ENCODE results near the gene CNTRL.
"Not testable (repeated sequence)": the region's sequence is repeated elsewhere in the genome, so short reads cannot be mapped to it uniquely, and the experiment has no call there.

CNTRL gene

GRCh38 chr9:121073038-121073437, 1.7 kb upstream of the CNTRL start:
- DNase-seq = no peak

- no peak for DNase-seq
Measured at GRCh38 chr9:121075251-121076036, 689 bp downstream of the CNTRL start.

GRCh38 chr9:121082075-121082474, 7.3 kb downstream of the CNTRL start:
- DNase-seq = no peak

GRCh38 chr9:121085661-121086060, 10.9 kb downstream of the CNTRL start:
- no peak for DNase-seq

GRCh38 chr9:121088576-121088975, 13.8 kb downstream of the CNTRL start:
- DNase-seq = no peak

GRCh38 chr9:121090743-121091142, 16.0 kb downstream of the CNTRL start:
- not testable (repeated sequence) for DNase-seq

GRCh38 chr9:121095057-121095456, 20.3 kb downstream of the CNTRL start:
- no peak for DNase-seq

- DNase-seq = no peak
Measured at GRCh38 chr9:121098567-121099198, 23.9 kb downstream of the CNTRL start.

GRCh38 chr9:121104054-121104453, 29.3 kb downstream of the CNTRL start:
- DNase-seq = not testable (repeated sequence)

GRCh38 chr9:121105531-121105930, 30.8 kb downstream of the CNTRL start:
- no peak for DNase-seq

- DNase-seq = no peak
Measured at GRCh38 chr9:121107029-121107428, 32.3 kb downstream of the CNTRL start.

GRCh38 chr9:121107881-121108280, 33.1 kb downstream of the CNTRL start:
- DNase-seq = no peak

GRCh38 chr9:121115466-121115865, 40.7 kb downstream of the CNTRL start:
- no peak for DNase-seq

GRCh38 chr9:121118266-121118665, 43.5 kb downstream of the CNTRL start:
- DNase-seq = no peak

- DNase-seq = no peak
Measured at GRCh38 chr9:121120386-121120785, 45.6 kb downstream of the CNTRL start.

- DNase-seq = peak; percentile 97
Measured at GRCh38 chr9:121121582-121122087, 46.9 kb downstream of the CNTRL start.

GRCh38 chr9:121122246-121123032, 47.7 kb downstream of the CNTRL start:
- DNase-seq = no peak

GRCh38 chr9:121123816-121124535, 49.2 kb downstream of the CNTRL start:
- no peak for DNase-seq

- DNase-seq = no peak
Measured at GRCh38 chr9:121125590-121125989, 50.8 kb downstream of the CNTRL start.

- not testable (repeated sequence) for DNase-seq
Measured at GRCh38 chr9:121129384-121129783, 54.6 kb downstream of the CNTRL start.

- peak; percentile 59 for DNase-seq
Measured at GRCh38 chr9:121133104-121133816, 58.5 kb downstream of the CNTRL start.

- DNase-seq = no peak
Measured at GRCh38 chr9:121135642-121136041, 60.9 kb downstream of the CNTRL start.

Measured in stimulated activated CD4-positive, alpha-beta T cell treated with anti-CD3 and anti-CD28 coated beads, Interleukin-1b, Interleukin-23, amount 100 ng/mL, for 48 hours (primary cell).